22Rv1 (cell line): Measurements from ENCODE around the gene CNGB1.
"Not testable (repeated sequence)": the region's sequence is repeated elsewhere in the genome, so short reads cannot be mapped to it uniquely, and the experiment has no call there.

ENCODE experiments used
- H3K27ac ChIP-seq: fragments of 450-650 bp; 2 replicates; pipeline ENCODE4 v1.5.1; 2017
- ZFX ChIP-seq: fragments of 450-650 bp; IDR thresholded peaks from 2 replicates; pipeline ENCODE4 v1.6.1; 2017; ENCODE audit warnings: antibody characterized with exemption, borderline replicate concordance
- TF ChIP-seq, protein P1 (sequence below): fragments of 450-650 bp; IDR thresholded peaks from 2 replicates; pipeline ENCODE4 v1.5.1; 2017; ENCODE audit warnings: mild to moderate bottlenecking

CNGB1 gene

DNA sequence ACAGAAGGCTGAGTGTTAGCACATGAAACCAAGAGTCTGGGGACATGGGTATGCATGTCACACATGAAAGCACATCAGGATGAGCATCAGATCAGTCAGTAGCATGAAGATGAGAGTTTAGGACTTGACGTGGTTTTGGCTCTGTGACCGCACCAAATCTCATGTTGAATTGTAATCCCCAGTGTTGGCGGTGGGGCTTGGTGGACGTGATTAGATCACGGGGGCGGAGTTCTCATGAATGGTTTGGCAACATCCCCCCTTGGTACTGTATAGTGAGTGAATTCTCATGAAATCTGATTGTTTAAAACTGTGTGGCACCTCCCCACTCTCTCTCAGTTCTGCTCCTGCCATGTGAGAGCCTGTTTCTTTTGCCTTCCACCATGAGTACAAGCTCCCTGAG is 46.4 kb downstream of the CNGB1 start:
- H3K27ac ChIP-seq, result no peak overlapping the region
- no peak for TF ChIP-seq ZFX
- TF ChIP-seq, protein P1, sequence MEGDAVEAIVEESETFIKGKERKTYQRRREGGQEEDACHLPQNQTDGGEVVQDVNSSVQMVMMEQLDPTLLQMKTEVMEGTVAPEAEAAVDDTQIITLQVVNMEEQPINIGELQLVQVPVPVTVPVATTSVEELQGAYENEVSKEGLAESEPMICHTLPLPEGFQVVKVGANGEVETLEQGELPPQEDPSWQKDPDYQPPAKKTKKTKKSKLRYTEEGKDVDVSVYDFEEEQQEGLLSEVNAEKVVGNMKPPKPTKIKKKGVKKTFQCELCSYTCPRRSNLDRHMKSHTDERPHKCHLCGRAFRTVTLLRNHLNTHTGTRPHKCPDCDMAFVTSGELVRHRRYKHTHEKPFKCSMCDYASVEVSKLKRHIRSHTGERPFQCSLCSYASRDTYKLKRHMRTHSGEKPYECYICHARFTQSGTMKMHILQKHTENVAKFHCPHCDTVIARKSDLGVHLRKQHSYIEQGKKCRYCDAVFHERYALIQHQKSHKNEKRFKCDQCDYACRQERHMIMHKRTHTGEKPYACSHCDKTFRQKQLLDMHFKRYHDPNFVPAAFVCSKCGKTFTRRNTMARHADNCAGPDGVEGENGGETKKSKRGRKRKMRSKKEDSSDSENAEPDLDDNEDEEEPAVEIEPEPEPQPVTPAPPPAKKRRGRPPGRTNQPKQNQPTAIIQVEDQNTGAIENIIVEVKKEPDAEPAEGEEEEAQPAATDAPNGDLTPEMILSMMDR, result no peak

DNA sequence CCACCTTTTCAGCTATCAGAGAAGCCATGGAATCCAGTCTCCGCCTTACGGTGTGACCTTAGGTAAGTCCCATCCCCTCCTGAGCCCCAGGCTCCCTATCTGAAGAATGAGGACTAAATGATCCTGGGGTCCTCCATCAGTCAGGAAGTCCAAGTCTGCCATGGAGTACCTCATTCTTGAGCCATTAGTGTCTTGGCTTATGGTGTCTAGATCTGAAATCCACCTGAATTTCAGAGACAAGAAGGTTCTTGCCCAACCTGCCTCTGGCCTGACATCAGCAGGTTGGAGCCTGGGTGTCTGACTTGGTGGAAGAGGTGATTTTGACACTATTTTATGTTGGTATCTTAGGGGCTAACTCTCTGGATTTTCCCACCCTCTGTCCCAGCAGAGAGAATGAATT is 47.1 kb downstream of the CNGB1 start:
- TF ChIP-seq ZFX, result no peak
- TF ChIP-seq, protein P1, result no peak
- H3K27ac ChIP-seq, result no peak overlapping the region

DNA sequence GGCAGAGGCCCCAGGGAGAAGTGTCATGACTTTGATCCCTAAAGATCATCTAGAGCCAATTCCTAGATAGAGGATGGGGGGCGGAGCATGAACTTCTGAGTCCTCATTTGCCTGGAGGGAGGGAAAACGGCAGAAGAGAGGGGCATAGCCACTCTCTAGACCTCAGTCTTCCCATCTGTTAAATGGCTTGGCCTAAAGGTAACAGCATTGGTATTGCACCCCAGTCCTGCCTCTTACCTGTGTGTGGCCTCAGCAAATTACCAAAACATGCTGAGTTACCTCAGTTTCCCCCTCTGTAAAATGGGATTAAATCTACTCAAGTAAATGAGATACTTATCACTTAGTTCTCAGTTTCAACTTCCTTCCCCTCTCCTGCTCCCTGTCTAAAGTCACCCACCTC is 47.5 kb downstream of the CNGB1 start:
- TF ChIP-seq, protein P1, result no peak
- TF ChIP-seq ZFX, result no peak
- H3K27ac ChIP-seq, result no peak overlapping the region

DNA sequence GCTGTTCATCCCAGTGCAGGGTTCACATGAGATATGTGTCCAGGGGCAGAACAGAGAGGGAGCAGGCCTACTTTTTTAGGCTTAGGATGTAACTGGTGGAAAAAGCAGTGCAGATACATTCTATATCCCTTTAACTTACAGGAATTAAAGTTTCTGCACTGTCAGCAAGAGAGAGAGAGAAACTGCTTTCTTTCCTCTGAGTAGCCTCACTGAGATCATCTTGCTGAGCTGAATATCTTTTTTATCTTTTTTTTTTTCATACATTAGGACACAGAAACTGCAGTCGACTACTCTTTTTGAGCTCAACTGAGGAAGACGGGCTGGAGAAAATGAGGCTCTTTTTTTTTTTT is 50.1 kb downstream of the CNGB1 start:
- H3K27ac ChIP-seq, result no peak overlapping the region
- TF ChIP-seq ZFX, result no peak
- TF ChIP-seq, protein P1, result no peak

DNA sequence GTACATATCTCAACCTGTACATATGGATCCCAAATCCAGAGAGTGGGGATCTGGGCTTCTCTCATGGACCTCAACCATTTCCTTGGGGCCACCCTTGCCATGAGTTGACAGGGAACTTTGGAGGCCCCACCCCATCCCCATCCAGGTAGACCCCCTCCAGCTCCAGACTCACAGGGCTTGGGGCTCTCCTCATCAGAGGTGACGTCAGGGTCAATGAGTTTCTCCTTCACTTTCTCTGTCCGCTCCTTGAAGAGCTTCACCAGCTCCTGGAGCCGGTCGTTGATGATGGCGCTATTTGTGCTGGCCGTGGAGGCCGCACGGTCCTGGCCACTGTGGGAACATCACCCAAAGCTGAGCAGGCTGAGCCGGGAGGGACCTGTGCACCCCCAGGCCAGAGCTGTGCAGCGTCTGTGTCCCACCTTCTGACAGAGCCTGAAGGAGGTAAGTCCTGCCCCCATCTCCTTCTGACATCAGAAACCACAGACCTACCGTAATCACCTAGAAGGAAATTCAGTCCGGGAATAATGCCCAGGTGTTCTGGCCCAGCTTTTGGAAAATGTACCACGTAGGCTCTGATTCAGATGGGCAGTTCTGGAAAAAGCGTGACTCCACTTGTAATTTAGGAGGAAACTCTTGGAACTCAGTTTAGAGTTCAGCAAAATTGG is 50.6 kb downstream of the CNGB1 start:
- TF ChIP-seq ZFX, result no peak
- TF ChIP-seq, protein P1, result no peak
- H3K27ac ChIP-seq, result no peak overlapping the region

DNA sequence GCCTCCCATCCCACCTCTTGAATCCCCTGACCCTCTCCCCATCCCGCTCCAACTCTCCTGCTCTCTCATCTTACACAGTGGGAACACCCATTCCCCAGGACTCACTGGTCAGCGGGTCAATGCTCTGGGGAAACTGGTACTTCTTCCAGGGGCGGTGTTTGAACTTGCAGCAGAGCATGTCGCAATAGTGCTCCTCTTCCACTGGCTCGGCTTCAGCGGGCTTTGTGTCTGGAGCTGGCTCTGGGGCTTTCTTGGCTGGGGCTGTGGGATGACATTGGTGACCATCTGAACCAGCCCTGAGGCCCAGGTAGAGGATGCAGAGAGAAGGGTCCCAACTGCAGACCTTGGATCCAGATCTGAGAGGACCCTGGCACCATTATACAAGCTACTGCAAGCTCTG is 51.9 kb downstream of the CNGB1 start:
- TF ChIP-seq, protein P1, result no peak
- no peak for TF ChIP-seq ZFX
- H3K27ac ChIP-seq, result no peak overlapping the region

DNA sequence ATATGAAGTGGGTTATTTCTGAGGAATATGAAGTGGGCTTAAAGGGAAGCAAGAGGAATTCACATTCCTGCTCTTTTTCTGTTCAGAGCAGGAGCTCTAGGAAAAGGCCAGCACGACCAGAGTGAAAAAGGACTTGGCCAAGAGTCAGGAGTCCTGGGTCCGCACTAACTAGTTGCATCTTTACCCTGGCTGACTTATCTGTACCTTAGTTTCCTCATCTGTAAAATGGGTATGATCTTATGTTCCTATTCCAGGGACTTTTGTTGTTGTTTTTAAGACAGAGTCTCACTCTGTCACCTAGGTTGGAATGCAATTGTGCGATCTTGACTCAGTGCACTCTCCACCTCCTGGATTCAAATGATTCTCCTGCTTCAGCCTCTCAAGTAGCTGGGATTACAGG is 52.5 kb downstream of the CNGB1 start:
- TF ChIP-seq, protein P1, result no peak
- no peak overlapping the region for H3K27ac ChIP-seq

DNA sequence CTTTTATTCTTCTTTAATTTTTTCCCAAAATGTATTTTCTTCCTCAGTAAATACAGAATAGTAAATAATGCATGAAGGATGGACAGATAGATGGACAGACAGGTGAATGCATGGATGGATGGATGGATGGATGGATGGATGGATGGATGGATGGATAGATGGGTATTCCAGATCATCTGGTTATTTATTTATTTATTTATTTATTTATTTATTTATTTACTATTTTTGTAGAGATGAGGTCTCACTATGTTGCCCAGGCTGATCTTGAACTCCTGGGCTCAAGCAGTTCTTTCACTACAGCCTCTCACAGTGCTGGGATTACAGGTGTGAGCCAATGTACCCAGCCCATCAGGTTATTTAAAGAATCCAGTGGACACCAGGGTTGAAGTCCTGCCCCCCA is 53.0 kb downstream of the CNGB1 start:
- not testable (repeated sequence) for H3K27ac ChIP-seq

DNA sequence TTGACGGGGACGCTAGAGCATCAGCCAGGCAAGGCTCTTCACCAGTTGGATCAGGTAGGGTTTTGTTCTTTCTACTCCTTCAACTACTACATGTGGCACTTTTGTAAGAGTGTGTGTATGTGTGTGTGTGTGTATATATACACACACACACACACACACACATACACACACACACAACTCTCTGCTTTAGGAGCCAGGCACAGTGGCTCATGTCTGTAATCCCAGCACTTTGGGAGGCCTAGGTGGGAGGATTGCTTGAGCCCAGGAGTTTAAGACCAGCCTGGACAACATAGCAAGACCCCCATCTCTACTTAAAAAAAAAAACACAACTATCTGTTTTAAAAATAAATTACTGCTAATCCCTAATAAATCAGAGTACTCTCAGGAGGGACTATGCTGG is 53.4 kb downstream of the CNGB1 start:
- not testable (repeated sequence) for H3K27ac ChIP-seq
